Pons (tissue), 1 donor: Measurements from ENCODE around the gene C17orf107.
A peak's percentile ranks its signal among the peaks of the same experiment; 100 is the strongest.

Experiments
- DNase-seq: peaks from one replicate; pipeline ENCODE4 v3.0.0-alpha.2; 2016; ENCODE audit warnings: low spot score

Gene C17orf107

GRCh38 chr17:4935650-4936049 lies 36.3 kb downstream of the C17orf107 start:
- no peak for DNase-seq

DNA sequence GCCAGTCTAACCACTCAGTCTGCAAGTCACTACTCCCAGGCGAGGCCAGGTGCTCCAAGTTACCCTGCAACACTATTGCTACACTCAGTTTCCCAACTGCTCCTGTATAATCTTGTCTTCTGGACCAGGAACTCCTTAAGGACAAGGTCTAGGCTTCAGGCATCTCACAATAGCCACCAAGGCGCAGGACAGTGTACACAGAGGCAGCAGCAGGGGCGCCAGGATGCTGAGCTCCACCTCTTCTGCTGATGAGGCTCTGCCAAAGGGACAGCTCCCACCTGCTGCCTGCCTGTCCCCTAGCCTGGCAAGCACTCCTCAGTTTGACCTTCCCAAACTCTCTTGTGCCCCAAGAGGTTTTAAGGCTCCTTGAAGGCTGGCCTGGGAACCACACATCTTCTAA lies 37.1 kb downstream of the C17orf107 start:
- DNase-seq = no peak

- no peak for DNase-seq
These were observed 38.2 kb downstream of the C17orf107 start for GRCh38 chr17:4937553-4937952.

- no peak for DNase-seq
These were observed 38.7 kb downstream of the C17orf107 start for GRCh38 chr17:4938069-4938491.

GRCh38 chr17:4938688-4939545 lies 39.6 kb downstream of the C17orf107 start:
- no peak for DNase-seq

GRCh38 chr17:4939546-4939795 lies 40.1 kb downstream of the C17orf107 start:
- DNase-seq = no peak

- DNase-seq = peak; percentile 100
These were observed 40.6 kb downstream of the C17orf107 start, which contains the start of the genes RNF167 and SLC25A11 for GRCh38 chr17:4939796-4940554. Gene RNF167, plus strand, starts transcription at chr17:4940268. Its CDS starts 642 bp downstream, at chr17:4940910. Gene SLC25A11, minus strand, starts transcription at chr17:4940046. Its CDS starts 136 bp downstream, at chr17:4939910.

DNA sequence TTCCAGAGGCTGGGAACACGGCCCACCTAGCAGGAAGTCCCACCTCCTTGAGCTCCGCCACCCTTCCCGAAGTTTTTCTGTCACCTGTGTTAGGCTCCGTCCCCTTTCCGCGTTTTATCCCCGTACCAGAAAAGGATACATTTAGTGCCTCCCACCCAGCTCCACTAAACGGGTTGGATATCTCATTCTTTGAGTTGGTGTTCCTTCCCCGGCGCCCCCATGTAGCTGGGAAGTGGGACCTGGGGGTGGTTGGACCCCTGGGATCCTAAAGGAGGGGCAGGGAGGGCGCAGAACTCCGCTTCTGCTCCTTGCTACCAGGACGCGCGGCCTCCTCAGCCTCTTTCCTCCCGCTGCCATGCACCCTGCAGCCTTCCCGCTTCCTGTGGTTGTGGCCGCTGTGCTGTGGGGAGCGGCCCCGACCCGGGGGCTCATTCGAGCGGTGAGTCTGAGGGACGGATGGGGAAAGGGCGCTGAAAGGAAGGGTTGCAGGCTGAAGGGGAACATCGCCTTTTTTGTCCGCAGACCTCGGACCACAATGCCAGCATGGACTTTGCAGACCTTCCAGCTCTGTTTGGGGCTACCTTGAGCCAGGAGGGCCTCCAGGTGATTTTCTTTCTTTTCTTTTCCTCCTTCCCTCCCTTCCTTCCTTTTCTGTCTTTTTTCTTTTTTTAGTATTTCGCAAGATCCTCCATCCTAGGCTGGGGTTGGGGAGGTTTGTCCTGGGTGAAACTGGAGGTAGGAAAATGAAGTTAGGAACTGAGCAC lies 41.4 kb downstream of the C17orf107 start:
- no peak for DNase-seq

DNA sequence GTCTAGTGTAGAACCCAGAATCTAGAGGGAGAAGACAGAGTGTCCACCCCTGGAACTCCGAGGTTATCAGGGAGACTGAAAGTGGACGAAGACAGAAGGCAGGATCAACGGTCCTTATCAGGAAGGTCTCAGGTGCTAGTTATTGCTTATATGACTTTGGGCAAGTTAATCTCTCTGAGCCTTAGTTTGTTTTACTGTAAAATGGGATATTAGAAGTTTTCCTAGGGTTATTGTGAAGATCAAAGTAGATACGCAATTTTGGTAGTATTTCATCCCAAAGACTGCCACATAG lies 41.9 kb downstream of the C17orf107 start:
- no peak for DNase-seq

GRCh38 chr17:4942760-4943508 lies 43.6 kb downstream of the C17orf107 start:
- DNase-seq = no peak

DNA sequence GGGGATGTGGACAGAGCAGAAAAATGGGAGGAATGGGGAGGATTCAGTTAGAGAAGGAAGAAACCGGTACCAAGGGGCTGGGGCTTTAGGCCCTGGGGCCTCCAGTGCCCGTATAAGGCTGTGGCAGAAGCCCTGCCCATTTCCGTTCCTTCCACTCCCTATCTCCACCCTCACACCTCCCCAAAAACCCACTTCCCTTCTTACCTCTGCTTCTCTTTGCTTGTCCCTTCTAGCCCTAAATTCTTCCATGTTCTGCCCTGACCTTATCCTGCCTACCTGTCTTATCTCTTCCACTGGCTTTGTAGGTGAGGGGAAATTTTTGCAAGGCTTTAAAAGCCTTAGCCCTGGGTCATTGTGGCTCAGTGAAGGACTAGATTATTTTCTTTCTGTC lies 44.8 kb downstream of the C17orf107 start:
- no peak for DNase-seq

DNA sequence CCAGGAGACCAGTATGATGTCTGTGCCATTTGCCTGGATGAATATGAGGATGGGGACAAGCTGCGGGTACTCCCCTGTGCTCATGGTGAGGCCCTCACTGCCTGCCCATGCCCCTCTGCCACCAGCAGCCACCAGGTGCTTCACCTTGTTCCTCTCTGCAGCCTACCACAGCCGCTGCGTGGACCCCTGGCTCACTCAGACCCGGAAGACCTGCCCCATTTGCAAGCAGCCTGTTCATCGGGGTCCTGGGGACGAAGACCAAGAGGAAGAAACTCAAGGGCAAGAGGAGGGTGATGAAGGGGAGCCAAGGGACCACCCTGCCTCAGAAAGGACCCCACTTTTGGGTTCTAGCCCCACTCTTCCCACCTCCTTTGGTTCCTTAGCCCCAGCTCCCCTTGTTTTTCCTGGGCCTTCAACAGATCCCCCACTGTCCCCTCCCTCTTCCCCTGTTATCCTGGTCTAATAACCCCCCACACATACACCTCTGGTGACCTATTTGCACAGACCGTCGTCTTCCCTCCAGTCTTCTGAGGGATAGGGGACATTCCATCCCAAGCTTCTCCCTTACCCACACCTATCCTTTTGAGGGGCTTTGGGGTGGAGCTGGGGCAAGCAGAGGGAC lies 45.3 kb downstream of the C17orf107 start:
- DNase-seq = no peak

DNA sequence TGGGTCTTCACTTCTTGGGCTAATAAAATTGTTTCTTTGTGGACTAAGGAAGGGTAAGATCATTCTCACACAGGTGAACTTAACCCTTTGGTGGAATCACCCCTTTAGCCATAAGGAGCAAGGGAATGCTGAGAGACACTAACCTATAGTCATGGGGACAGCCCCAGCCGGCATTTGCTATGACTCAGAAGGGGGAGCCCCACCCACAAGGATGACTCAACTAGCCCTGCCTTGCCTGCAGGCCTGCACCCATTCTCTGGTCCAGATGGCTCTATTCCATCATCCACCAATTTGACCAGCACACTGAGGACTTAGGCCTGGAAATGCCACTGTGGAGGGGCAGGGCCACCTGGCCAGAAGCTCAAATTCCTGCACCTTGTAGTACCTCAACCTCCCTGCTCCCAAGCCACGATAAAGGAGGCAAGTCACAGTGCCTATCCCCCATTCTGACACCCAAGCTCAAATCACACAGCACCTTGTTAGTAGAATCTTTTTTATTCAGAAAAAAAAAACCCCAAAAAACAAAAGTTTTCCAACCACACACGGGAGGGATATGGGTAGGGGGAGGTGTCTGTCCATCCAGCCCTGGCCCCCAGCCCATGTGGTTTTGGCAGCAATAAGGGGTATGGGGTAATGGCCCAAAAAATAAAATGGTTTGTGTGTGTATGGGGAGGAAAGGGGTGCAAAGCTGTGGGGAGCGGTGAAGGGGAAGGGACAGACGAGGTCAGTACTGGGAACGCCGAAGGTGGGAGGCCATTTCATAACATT lies 46.0 kb downstream of the C17orf107 start:
- DNase-seq = peak; percentile 36

GRCh38 chr17:4945944-4946280 lies 46.6 kb downstream of the C17orf107 start:
- DNase-seq = no peak

DNA sequence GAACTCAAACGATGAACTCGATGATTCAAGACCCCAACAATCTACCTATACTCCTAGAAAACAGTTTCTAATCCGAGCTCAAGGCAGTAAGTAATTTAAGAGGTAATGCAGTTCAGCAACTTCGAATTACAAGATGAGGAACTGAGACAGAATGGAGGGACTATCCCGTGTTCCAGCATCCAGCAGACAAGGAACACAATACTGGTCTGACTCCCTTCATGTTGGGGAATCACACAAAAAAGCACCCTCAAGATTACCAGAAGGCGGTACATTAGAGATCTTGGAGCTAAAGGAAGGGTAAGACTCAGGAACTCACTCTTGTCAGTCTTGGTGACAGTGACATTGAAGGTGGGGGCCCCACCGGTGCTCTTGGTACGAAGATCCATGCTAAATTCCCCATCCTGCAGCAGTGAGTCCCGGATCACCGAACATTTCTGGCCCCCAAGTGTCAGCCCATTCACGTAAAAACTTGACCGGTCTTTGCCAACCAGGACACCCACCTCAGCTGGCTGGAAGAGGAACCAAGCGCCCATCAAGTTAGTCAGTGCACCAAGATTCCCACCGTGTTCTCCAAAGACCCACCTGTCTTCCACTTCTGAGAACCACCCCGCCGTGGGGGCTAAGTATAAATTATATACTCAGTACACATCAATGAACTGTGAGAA lies 47.1 kb downstream of the C17orf107 start:
- no peak for DNase-seq

GRCh38 chr17:4947010-4947410 lies 47.7 kb downstream of the C17orf107 start:
- no peak for DNase-seq

- DNase-seq = no peak
These were observed 48.3 kb downstream of the C17orf107 start for GRCh38 chr17:4947411-4948165.

- DNase-seq = peak; percentile 86
These were observed 49.0 kb downstream of the C17orf107 start, which contains the start of gene PFN1 for GRCh38 chr17:4948166-4948930. Gene PFN1, minus strand, starts transcription at chr17:4948530. Its CDS starts 136 bp downstream, at chr17:4948394.

DNA sequence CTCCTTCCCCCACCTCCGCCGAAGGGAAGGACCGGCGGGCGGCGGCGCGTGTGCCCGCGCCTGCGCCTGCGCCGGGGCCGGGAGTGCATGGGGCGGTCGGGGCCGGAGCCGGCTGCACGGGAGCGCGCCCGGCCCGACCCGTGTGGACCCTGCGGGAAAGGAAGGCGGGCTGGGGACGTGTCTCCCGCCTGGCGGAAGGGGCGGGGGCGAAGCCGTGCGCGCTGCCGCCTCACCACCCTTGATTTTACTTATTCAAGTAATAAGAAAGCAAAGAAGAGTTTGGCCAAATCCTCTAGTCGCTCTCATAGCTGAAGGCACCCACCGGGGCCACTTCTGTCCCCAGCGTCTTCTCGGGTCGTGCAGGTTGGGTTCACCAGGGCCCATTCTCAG lies 49.6 kb downstream of the C17orf107 start:
- peak; percentile 84 for DNase-seq
